Dermis blood vessel endothelial cell (primary cell): ENCODE results near the gene ANGEL1. TPM values are rescaled to one million over a fixed set of nuclear protein-coding genes. Genes with fewer than 3 reads are reported as not detected.
A peak's percentile ranks its signal among the peaks of the same experiment; 100 is the strongest.

Source experiments
- DNase-seq: peaks from one replicate; pipeline ENCODE4 v3.0.0; 2010
- total RNA-seq: library from RNA; depleted of rRNA; stranded (reverse); fragments of >200 nt; gene quantifications from 2 replicates; pipeline ENCODE4 v1.2.3, GENCODE V29; 2014

ANGEL1 gene
- total RNA-seq, 1 donor from 2014 or later = 9.4 TPM

GRCh38 chr14:76820700-76821099 is 8.0 kb upstream of the ANGEL1 start:
- no peak for DNase-seq

GRCh38 chr14:76814726-76815645 is 2.3 kb upstream of the ANGEL1 start:
- no peak for DNase-seq

GRCh38 chr14:76812093-76812421 is 625 bp downstream of the ANGEL1 start:
- DNase-seq = peak; percentile 26

GRCh38 chr14:76811561-76811960 is 1.1 kb downstream of the ANGEL1 start:
- peak; percentile 44 for DNase-seq

- DNase-seq = peak; percentile 60
Observed at GRCh38 chr14:76810953-76811400, 1.7 kb downstream of the ANGEL1 start.

- DNase-seq = no peak
Observed at GRCh38 chr14:76810525-76810924, 2.2 kb downstream of the ANGEL1 start.

- no peak for DNase-seq
Observed at GRCh38 chr14:76808990-76809389, 3.7 kb downstream of the ANGEL1 start.

- DNase-seq = no peak
Observed at GRCh38 chr14:76808011-76808410, 4.7 kb downstream of the ANGEL1 start.

- no peak for DNase-seq
Observed at GRCh38 chr14:76806446-76806845, 6.2 kb downstream of the ANGEL1 start.

- no peak for DNase-seq
Observed at GRCh38 chr14:76793956-76794355, 18.7 kb downstream of the ANGEL1 start.

GRCh38 chr14:76793324-76793723 is 19.4 kb downstream of the ANGEL1 start:
- no peak for DNase-seq

GRCh38 chr14:76792422-76792821 is 20.3 kb downstream of the ANGEL1 start:
- no peak for DNase-seq

- no peak for DNase-seq
Observed at GRCh38 chr14:76786601-76787000, 26.1 kb downstream of the ANGEL1 start.

GRCh38 chr14:76784881-76785280 is 27.8 kb downstream of the ANGEL1 start:
- peak; percentile 92 for DNase-seq

- DNase-seq = no peak
Observed at GRCh38 chr14:76784266-76784874, 28.3 kb downstream of the ANGEL1 start.

- no peak for DNase-seq
Observed at GRCh38 chr14:76782885-76783566, 29.7 kb downstream of the ANGEL1 start.

GRCh38 chr14:76782115-76782884 is 30.4 kb downstream of the ANGEL1 start:
- DNase-seq = no peak

GRCh38 chr14:76781648-76782051 is 31.0 kb downstream of the ANGEL1 start:
- DNase-seq = no peak

GRCh38 chr14:76780875-76781647 is 31.6 kb downstream of the ANGEL1 start:
- DNase-seq = no peak

- DNase-seq = no peak
Observed at GRCh38 chr14:76780360-76780759, 32.3 kb downstream of the ANGEL1 start.

GRCh38 chr14:76780058-76780345 is 32.7 kb downstream of the ANGEL1 start:
- no peak for DNase-seq
